Testis (tissue), 3 donors: ENCODE data around the gene ATRN. TPM values are rescaled to one million over a fixed set of nuclear protein-coding genes. Genes with fewer than 3 reads are reported as not detected.

Source experiments
- DNase-seq: peaks from one replicate; pipeline ENCODE4 v3.0.0-alpha.2; 2019
- H3K27ac ChIP-seq, 2 donors: fragments of 200-600 bp; sonication (generic); one replicate each; pipeline ENCODE4 v1.5.1; 2019
- H3K27me3 ChIP-seq: fragments of 200-600 bp; sonication (generic); one replicate; pipeline ENCODE4 v1.5.1; 2019
- H3K36me3 ChIP-seq: fragments of 200-600 bp; sonication (generic); one replicate; pipeline ENCODE4 v1.5.1; 2017; ENCODE audit warnings: low read depth; ENCODE audit errors: missing control alignments
- H3K4me1 ChIP-seq: fragments of 200-600 bp; sonication (generic); one replicate; pipeline ENCODE4 v1.5.1; 2019
- H3K4me3 ChIP-seq, 2 donors: fragments of 200-600 bp; sonication (generic); one replicate each; pipeline ENCODE4 v1.5.1; 2017 to 2019
- H3K9me3 ChIP-seq: fragments of 200-600 bp; sonication (generic); one replicate; pipeline ENCODE4 v1.5.1; 2017
- POLR2A ChIP-seq: fragments of 450-650 bp; IDR thresholded peaks from one replicate; pipeline ENCODE4 v1.6.1; 2017; ENCODE audit warnings: antibody characterized with exemption, mild to moderate bottlenecking, moderate library complexity
- WGBS, 2 donors: methylation state at CpG; one replicate each; pipeline ENCODE4 v1.1.5; 2018; 5-methylcytosine and 5-hydroxymethylcytosine counted together
- intact Hi-C: fragments of 100-400 bp; cut with DNase I; formaldehyde crosslinking; loops from one replicate; pipeline ENCODE4 v1.15.1; 2023; ENCODE audit warnings: low total_unique reads
- polyA plus RNA-seq: library from polyadenylated mRNA; stranded (reverse); fragments of 350-450 nt; fragmentation: Illumina TruSeq; extraction: RNeasy Lipid Tissue Mini Kit (QIAGEN cat#74804); gene quantifications from one replicate; pipeline ENCODE4 v1.2.3, GENCODE V29; 2014; ENCODE audit warnings: low read depth, low replicate concordance; ENCODE audit not compliant: insufficient read depth
- total RNA-seq, 2 donors: library from RNA; depleted of rRNA; stranded (reverse); fragments of >200 nt; gene quantifications; one replicate each; pipeline ENCODE4 v1.2.3, GENCODE V29; 2016
- TF ChIP-seq, protein P1 (sequence below), 3 experiments: fragments of 450-650 bp in 2 of 3; fragments of 200-600 bp in 1 of 3; sonication (generic) in 1 of 3; IDR thresholded peaks; one replicate each; pipeline ENCODE4 v1.5.1; 2016 to 2019; ENCODE audit warnings: antibody characterized with exemption in 3 of 3, mild to moderate bottlenecking in 2 of 3, moderate library complexity in 1 of 3

Gene ATRN
- total and polyA plus RNA-seq, 3 donors from 2014 or later, result 39.4 to 43.8 (median 42.7) TPM

- WGBS, 2 donors, result 91 to 93% methylated on average over 11 of the region's 11 CpGs
- H3K9me3 ChIP-seq, result no peaks in the 10 kb centered on the region
- H3K27me3 ChIP-seq, result no peaks in the 10 kb centered on the region
- intact Hi-C loops, result no loop called here
- no peak overlapping the region for H3K27ac ChIP-seq
- H3K36me3 ChIP-seq, result no peaks in the 10 kb centered on the region
- no peaks in the 10 kb centered on the region for H3K4me1 ChIP-seq
- no peak for TF ChIP-seq POLR2A
- TF ChIP-seq, protein P1, sequence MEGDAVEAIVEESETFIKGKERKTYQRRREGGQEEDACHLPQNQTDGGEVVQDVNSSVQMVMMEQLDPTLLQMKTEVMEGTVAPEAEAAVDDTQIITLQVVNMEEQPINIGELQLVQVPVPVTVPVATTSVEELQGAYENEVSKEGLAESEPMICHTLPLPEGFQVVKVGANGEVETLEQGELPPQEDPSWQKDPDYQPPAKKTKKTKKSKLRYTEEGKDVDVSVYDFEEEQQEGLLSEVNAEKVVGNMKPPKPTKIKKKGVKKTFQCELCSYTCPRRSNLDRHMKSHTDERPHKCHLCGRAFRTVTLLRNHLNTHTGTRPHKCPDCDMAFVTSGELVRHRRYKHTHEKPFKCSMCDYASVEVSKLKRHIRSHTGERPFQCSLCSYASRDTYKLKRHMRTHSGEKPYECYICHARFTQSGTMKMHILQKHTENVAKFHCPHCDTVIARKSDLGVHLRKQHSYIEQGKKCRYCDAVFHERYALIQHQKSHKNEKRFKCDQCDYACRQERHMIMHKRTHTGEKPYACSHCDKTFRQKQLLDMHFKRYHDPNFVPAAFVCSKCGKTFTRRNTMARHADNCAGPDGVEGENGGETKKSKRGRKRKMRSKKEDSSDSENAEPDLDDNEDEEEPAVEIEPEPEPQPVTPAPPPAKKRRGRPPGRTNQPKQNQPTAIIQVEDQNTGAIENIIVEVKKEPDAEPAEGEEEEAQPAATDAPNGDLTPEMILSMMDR (IDR thresholded peaks at IDR 0.05), result no peak
- no peak overlapping the region for H3K4me3 ChIP-seq
- DNase-seq, result no peak
These were observed 8.7 kb upstream of the ATRN start for GRCh38 chr20:3461911-3462677.

DNA sequence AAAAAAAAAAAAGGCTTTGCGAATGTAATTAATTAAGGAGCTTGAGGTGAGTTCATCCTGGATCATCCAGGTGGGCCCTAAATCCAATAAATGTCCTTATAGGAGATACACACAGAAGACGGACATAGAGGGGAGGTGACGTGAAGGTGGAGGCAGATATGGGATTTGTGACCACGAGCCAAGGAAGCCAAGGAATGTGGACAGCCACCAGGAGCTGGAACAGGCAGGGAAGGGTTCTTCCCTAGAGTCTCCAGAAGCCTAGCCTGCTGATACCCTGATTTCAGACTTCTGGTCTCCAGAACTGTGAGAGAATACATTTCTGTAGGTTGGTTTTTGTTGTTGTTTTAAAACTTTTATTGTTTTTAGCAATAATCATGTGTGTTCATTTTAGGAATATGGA lies 6.7 kb upstream of the ATRN start:
- WGBS, 2 donors, result 83 to 88% methylated on average over 4 of the region's 4 CpGs
- Histone ChIP-seq H3K27me3 (no peaks in the 10 kb centered on the region), H3K36me3 (no peaks in the 10 kb centered on the region), H3K27ac (no peak overlapping the region), H3K4me1 (no peaks in the 10 kb centered on the region), H3K9me3 (no peaks in the 10 kb centered on the region), H3K4me3 (no peak overlapping the region)
- intact Hi-C loops, result no loop called here
- no peak for DNase-seq
- TF ChIP-seq POLR2A, result no peak
- TF ChIP-seq, protein P1 (IDR thresholded peaks at IDR 0.05), result no peak

DNA sequence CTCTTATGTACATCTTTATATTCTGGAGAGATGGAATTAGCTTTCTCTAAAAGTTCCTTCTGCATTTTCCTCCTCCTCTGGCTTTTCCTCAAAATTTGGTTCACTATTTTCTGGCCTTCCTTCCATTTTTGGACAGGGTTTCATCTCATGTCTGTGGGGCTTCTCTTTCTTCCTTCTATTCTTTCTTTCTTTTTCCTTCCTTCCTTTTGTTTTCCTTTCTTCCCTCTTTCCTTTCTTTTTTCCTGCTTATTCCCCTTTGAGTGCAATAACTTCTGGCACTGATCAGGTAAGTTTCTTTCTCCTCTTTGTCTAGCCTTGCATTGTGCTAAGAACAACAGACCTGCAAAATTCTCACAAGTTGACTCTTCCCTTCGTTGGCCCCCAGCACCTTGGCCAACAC lies 5.5 kb upstream of the ATRN start:
- H3K36me3 ChIP-seq, result no peaks in the 10 kb centered on the region
- no peaks in the 10 kb centered on the region for H3K9me3 ChIP-seq
- TF ChIP-seq, protein P1 (IDR thresholded peaks at IDR 0.05), result no peak
- no peak for TF ChIP-seq POLR2A
- no peaks in the 10 kb centered on the region for H3K27me3 ChIP-seq
- H3K27ac ChIP-seq, result no peak overlapping the region
- intact Hi-C loops, result no loop called here
- H3K4me1 ChIP-seq, result no peaks in the 10 kb centered on the region
- no peak overlapping the region for H3K4me3 ChIP-seq
- WGBS, 2 donors, result 37 to 57% methylated on average over 1 of the region's 1 CpG
- no peak for DNase-seq

GRCh38 chr20:3470208-3470626 lies 601 bp upstream of the ATRN start:
- Histone ChIP-seq H3K27me3 (no peaks in the 10 kb centered on the region), H3K4me3 (peak overlapping the region; percentile 85 to 97), H3K4me1 (peaks cover 18% of the 10 kb centered on the region), H3K36me3 (no peaks in the 10 kb centered on the region), H3K9me3 (no peaks in the 10 kb centered on the region), H3K27ac (peak overlapping the region; percentile 84 to 86)
- DNase-seq, result no peak
- TF ChIP-seq POLR2A, result no peak
- TF ChIP-seq, protein P1 (IDR thresholded peaks at IDR 0.05), result no peak
- 18 to 26% methylated on average over 12 to 13 of the region's 13 CpGs for WGBS, 2 donors
- intact Hi-C loops, result no loop called here
